Measurements from ENCODE around the gene OBSL1.

Gene OBSL1

DNA sequence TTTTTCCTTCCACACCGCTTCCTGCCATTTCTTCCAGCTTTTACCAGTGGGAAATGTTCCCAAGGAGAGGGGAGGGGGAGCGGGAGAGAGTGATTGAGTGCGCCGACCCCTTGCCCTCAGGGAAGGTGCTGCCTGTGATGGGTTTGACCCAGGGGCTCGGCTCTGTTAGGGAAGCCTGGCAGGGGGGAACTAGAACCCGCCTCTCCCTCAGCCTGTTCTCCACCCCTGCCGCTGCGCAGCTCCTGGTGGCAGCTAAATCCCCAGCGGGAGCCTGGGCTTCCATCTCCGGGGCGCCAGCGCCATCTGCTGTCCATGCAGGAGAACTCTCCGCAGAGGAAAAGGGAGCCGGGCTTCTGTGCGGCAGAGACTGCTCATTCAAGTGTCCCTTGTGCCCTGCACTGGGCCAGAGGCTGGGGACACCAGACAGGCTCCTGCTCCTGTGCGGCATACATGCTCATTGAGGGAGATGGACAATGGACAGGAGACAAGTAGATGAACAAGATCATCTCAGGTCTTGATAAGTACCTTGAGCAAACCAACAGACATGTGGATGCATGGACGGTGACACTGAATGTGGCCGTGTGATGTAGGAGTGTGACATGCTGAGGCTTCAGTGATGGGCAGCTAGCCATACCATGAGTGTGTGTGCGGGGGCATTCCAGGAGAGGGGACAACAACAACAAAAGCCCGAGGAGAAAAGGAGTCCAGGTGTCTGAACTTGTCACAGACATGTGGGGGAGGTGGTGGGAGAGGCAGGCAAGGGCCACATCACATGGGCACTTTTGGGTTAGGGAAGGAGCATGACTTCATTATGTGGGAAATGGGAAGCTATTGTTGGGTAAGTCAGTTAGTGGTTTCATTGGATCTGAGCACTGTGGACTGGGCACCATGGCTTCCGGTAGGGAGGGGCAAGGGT is 41.0 kb downstream of the OBSL1 start:
- DNase-seq: peak; percentile 81

DNA sequence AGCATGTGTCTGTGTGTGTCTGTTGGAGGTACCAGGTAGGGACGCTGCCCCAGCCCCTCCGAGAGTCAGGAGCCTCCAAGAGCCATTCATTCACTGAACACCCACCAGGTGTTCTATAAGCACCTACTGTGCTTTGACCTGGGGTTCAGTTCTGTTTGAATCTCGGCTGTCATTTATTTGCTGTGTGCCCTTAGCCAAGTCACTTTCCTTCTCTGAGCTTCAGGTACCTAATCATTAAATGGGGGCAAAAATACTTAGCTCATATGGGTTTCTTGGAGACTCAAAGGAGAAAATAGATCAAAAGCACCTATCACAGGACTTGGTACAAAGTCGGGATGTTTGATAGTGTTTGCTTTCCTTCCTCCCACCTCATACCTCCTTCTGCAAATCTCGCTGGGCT is 43.9 kb downstream of the OBSL1 start:
- no peak for DNase-seq

DNA sequence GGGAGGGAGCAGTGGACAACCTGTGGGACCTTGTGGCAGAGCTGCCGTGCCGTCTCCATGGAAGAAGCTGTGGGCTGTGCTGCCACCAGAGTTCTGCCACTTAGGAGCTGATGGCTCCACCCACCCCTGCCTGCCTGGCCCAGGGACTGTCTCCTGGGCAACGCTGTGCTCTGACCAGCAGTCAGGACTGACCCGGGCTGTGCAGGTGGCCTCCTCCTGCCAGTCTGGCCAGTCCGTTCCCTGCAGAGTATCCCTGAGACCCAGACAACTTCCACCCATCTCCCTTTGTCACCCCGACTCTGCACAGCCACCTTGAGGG is 44.3 kb downstream of the OBSL1 start:
- no peak for DNase-seq

DNA sequence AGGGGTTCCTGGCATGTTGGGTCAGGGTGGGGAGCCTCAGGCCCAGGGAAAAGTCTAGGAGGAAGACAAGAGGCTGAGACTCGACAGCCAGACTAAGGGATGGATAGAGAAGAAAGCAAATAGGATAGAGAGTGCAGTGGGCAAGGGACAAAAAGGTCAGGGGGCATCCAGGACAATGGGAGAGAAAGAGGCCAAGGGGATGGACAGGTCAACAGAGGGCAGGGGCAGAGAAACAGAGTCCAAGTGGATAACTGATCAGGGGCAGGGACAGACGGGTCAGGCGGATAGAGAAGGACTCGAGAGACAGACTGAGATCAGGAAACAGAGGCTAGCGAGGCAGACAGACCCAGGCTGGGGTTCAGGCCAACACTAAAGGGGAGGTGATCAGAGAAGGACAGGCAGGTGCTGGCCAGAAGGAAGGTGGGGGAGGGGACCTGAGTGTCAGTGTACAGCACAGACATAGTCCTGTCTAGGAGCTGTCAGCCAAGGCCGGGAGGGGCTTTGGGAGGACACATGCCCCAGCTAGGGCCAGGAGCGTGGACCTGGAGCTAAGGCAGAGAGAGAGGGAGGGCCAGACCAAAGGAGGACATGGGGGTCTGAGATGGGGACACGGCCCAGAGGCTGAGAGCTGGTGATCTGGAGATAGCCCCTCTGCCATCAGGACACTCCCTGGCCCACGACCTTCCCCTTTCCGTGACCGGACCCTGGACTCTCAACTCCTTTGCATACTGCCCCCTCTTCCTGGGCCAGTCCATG is 44.8 kb downstream of the OBSL1 start:
- no peak for DNase-seq

DNA sequence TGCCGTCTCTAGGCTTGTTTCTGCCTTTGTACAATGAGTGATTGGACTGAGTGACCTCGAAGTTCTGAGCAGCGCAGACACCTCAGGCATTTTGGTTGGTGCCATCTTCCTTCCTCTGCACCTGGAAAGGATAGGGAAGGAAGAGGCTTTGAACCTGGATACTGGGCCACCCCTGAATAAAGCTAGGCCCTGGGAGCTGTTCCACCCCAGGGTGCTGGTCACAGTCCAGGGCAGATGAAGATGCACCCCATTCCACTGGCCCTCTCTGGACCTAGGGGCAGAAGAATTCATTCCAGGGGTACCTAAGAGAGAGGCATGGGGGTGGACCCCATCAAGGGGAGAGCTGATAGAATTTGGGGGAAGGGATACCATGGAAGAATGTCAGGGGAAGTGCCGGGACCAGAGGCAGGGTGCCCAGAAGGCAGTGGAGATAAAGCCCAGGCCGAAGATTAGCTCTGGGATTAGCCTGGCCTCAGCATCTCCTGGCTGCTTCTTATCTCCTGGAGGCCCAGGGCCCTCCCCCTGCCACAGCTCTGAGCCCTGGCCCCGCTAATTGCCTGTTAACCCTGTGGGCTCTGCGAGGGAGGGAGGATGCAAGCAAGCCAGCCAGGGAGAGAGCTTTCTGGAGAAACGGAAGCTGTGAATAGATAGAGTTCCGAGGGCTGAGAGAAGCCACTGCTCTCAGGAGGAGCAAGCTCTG is 45.7 kb downstream of the OBSL1 start:
- no peak for DNase-seq

DNA sequence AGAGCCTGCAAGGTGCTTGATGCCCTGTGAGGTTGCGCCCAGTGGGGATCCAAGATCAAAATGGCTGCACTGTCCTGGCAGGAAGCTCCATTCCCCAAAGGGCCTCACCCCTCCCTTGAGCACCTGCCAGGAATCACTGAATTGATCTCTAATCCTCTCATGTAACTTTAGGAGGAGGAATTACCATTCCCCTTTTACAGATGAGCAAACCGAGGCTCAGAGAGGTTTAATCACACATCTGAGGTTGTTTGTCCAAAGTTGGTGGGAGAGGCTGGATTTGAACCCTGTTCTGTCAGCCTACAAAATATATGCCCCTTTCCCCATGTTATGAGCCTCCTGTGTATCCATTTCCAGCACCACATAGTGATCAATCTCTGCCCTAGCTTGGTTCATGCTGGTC is 46.5 kb downstream of the OBSL1 start:
- no peak for DNase-seq

DNA sequence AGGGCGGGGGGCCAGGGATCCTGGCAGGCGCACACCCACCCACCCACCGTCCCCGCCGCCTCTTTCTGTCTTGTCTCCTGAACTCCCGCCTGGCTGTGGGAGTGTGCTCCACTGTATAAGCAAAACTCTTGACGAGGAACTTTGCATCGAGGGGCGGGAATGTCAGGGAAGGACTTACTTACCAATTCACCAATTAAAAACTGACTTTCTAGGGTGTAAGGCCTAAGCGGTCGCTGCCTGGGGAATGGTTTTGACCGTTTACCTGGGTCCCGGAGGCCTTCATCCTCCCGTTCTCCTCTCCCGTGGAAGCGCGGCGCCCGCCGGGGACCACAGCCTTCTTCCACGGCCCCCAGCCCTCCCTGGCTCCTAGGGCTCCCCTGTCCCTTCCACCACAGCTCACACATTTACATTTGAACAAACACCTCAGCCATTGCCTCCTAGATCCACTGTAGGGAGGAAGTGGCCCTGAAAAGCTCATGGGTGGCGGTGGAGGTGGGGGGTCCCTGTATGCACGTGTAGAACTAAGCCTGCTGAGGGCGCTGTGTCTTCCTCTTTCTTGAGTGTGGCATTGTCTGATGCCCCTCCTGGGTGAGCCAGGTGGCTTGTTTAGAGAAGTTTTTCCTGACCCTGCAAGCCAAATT is 48.2 kb downstream of the OBSL1 start:
- DNase-seq: no peak

DNA sequence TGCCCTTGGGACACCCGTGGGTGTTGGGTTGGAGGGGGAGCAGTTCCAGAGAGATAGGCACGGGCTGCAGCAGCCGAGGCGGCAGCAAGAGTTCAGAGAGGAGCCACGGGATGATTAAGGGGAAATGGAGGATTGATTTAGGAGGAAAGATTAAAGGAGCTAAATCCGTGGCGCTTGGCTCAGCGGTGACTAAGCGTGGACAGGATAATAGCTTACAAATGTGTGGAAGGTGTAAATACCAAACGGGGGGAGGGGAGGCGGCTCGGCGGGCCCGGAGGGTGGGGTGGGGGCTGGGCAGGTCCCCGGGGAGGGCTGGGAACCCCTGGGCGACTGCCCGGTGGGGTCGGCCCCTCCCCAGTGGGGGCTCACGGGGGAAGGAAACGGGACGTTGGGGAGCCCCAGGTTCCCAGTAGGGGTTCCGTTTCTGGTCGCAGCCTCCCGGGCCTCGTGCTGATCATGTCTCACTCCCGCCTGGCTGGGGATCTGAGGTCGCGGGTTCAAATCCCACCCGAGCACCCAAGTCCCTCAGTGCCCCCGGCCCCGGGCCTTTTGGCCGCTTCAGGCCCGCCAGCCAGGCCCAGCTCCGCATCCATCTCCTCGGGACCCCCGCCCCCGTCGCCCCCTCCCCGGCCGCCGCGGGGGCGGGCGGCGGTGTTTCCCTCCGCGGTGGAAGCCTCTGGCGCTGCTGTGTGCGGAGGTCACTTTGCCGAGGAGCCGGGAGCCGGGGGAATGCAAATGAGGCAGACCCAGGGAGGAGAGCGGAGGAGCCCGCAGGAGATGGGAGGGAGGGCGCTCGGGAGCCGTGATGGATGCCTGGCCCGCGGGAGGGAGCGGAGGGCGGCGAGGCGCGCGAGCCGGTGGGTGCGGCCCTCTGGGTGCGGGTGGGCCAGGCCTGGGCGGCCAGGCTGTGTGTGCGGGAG is 49.0 kb downstream of the OBSL1 start:
- peak; percentile 94 for DNase-seq

DNA sequence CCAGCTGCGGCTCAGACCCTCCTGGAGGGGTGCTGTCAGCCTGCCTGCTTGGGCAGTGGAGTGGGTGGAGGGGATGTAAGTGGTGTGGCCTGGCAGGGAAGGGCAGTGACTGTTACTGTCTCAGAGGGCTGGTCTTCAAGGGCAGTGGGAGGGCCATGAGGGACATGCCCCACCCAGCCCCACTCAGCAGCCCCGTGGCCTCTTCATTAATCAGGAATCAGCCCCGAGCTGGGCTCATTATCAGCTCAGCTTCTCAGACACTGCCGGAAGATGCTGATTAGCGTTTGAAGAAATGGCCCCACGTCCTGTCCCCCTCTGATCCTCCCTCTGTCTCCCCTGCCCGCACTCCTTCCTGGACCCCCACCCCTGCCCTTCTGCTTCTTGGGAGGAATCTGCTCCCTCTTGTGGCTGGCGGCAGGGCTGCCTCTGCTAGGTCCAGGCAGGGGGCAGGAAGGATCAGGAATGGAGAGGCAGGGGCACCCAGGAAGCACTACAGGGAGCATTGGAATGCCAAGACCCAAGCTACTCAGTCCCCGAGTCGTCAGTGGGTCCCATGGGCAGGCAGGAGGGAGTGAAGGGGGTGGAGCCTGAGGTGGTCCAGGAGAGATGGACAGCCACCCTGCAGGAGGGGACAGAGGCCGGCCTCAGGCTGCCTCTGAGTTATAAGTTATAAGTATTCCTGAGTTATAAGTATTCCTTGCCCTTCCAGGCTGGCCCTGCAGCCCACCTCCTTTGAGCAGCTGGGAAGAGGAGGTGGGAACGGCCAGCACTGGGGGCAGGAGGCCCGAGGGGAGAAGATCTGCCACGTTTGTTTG is 50.1 kb downstream of the OBSL1 start:
- DNase-seq: peak; percentile 52

DNA sequence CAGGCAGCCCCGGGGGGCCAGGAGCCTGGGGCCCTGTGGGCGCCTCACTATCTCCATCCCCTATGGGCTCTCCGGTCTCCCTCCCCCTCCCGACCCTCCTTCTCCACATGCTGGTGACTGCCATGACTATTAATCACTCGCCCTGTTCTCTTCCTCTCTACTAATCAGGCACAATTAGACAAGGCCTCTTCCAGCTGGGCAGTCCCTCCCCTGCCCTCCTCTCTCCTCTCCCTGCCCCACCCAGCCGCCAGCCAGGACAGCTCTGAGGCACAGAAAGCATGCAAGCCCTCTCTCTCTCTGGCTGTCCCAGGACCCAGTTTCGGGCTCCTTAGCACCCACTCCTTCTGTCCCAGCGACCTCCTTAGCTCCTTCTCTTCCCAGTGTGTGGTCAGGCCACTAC is 51.3 kb downstream of the OBSL1 start:
- DNase-seq: no peak

DNA sequence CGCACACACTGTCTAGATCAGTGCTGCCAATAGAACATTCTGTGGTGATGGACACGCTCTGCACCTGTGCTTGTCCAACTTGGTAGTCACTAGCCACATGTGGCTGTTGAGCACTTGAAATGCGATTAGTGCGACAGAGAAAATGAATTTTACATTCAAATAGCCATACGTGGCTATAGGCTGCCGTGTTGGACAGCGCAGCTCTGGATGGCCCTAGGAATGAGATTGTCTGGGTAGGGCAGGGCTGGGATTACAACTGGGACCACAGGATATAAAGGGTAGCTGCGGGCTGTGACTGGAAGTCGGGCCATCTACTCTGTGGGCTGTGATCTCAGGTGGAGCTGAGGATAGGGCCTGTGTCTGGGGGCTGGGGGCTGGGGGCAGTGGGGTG is 51.8 kb downstream of the OBSL1 start:
- no peak for DNase-seq

DNA sequence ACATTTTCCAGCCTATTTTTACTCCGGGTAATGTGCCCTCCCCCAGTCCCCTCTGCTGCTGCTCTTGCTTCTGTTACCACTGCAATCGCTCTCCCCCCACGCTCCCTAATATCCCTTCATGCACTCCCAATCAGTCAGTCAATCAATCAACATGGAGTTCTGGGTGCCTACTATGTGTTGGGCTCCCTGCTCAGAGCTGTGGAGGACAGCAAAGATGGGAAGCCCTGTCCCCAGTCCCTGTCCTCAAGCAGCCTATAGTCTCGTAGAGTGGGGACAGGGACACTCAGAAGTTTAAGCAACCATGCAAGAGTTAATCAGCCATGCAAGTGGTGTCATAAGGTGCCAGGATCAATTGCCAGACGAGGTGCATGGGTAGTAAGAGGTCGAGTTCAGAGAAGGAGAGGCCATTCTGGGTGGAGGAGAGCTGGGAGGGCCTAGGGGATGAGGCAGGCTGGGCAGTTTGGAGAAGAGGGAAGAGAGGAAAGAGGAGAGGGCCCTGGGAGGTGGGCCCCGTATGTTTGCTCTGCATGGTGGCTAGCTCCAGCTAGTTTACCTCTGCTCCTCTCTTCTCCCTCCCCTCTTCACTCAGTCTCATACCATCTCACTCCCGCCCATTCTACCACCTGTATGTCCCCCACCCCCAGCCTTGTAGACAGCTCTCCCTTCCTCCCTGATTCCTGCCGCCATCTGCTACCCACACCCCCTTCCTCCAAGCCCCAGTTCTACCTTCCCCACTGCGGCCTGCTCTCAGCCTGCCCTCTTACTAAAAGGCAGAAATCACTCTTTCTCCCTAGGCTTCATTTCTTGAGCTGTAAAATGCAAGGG is 53.2 kb downstream of the OBSL1 start:
- DNase-seq: no peak

DNA sequence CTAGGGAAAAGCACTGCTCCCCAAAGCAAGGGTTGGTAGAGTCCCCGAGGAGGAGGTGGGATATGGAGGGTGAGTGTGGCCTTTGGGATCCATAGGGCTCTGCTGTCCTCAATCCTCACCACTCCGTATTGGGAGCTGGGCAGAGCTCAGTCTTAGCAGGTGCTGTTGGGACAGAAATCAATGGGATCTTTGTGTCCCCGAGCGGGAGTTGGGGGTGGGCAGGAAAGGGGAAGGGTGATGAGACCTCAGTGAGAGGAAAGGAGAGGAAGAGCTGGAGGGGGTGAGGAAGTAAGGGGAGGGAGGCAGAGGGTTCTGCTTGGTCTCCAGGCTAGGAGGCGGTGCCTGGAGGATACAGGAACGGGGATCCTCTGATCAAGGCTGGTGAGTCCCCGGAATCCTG is 54.5 kb downstream of the OBSL1 start:
- no peak for DNase-seq

DNA sequence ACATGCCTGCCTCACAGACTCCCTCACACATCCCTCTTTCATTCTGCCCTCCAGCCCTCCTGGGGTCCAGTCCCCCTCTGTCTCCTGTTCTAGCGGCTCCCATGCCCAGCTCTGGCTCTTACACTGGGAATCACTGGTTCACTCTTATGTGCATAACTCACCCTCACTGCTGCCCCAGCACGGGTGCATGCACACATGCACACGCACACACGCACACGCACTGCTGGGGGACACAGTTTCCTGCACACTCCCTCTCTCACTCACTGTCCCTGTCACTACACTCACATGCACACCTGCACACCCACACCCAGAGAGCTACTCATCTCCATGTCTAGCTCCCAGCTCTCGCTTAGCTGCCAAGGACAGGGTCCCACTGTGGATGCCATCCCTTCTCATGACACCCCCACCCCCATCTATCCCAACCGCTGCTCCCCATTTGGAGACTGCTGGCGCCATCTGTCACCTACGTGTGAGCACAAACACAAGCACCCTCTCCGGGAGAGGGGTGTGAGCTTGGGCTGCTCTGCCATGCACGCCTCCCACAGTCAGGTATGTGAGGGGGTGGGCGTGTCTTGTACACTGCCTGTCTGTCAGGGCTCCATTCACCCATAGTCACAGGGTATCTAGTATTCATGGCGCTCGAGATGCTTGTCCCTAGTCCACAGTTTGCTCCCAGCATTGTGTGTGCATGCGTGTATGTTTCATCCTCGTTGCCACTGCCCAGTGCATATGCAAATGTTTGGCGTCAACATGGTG is 55.3 kb downstream of the OBSL1 start:
- DNase-seq: no peak

DNA sequence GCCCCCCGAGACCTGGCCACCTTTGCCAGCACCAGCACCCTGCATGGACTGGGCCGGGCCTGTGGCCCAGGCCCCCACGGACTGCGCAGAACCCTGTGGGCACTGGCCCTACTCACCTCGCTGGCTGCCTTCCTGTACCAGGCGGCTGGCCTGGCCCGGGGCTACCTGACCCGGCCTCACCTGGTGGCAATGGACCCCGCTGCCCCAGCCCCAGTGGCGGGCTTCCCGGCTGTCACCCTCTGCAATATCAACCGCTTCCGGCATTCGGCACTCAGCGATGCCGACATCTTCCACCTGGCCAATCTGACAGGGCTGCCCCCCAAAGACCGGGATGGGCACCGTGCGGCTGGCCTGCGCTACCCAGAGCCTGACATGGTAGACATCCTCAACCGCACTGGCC is 56.5 kb downstream of the OBSL1 start:
- no peak for DNase-seq

DNA sequence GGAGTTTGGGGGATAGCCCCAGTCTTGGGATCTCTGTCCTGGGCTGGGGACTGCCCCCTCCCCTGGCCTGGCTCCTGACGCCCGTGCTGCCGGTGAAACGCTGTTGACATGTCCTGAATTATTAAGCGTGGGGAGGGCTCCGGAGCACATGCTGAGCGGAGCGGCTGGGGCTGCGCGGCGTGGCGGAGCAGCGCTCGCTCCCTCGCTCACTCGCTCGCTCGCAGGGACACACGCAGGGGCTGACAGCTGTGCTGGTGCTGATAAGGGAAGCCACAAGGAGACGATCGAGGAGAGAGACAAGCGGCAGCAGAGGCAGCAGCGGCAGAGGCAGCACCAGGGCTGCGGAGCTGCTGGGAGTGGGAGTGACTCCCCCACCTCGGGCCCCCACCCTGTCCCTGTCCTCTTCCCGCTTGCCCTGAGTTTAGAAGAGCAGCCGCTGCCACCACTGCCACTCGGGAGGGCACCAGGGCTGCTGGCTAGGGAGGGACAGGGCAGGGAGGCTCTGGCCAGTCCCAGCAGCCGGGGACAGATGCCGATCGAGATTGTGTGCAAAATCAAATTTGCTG is 57.1 kb downstream of the OBSL1 start, which contains the start of gene ASIC4:
TSS of gene ASIC4 (plus strand) at position 287 of the 566 bp plus-strand sequence. CDS start at position 530, 243 bp downstream.
- DNase-seq: no peak

DNA sequence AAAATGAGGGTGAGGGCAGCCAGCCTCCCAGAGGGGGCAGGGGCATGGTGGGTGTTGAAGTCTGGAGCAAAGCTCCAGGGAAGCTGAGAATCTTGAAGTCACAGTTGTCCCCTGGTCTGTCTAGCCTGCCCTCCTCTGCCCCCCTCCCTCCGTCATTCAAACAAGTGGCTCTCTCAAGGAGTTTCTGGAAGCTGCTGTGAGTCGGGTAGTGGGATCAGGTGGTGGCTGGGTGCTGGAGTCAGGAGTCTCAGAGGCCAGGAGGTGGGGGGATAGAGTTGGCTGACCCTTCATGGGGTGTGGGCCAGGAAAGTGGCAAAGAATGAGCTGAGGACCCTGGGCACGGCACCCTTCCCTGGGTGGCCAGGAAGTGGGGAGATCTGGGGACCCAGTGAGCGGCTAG is 57.6 kb downstream of the OBSL1 start:
- DNase-seq: no peak

DNA sequence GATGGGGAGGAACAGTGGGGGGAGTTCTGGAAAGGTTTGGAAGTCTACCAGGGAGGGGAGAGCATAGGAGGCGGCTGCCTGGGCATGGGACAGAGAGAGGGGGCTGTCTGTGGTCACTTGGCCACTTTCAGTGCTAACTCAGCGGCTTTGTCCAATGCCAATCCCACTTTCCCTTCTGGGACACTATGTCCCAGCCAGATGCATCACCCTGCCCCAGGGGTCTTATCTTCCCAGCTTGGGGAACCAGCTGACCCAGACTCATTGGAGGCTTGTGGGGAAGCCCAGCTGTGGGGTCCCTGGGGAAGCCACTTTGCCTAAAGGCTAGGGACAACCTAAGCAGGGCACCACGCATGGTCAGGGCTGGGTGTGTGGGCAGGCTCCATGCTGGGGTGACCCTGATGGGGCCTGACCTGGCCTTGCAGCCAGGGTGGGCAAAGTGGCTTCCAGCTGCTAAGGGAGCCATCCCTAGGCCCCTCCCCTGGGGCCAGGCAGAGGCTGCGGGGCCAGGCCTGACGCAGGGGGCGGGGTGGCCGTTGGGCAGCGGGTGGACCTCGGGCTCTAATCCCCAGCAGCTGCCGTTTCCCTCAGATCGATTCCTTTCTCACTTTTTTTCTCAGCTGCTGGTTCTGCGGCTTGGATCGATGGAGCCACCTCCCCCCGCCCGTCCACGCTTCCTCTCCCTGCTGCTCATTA is 58.7 kb downstream of the OBSL1 start:
- no peak for DNase-seq

All from fibroblast of skin of right biceps (primary cell).